Measurements from ENCODE around the gene MADD. TPM values are rescaled to one million over a fixed set of nuclear protein-coding genes. Genes with fewer than 3 reads are reported as not detected.

The MADD gene
- total and polyA plus RNA-seq, 2 donors (not counting 1 experiment from before 2014, with no cell fraction given): 7.0 to 15.4 TPM

- H3K79me2 ChIP-seq (ENCODE audit: control insufficient read depth, insufficient read depth, low read length): no peaks in the 10 kb centered on the region
- H3K4me2 ChIP-seq (ENCODE audit: extremely low read depth, insufficient read depth, low read length): peak overlapping the region; percentile 3
- H2AFZ ChIP-seq (ENCODE audit: low read length): peak overlapping the region; percentile 66
- no peaks in the 10 kb centered on the region for H3K9me3 ChIP-seq (ENCODE audit: control insufficient read depth, insufficient read depth, low read depth, low read length)
- no peaks in the 10 kb centered on the region for H3K27me3 ChIP-seq (ENCODE audit: control insufficient read depth, insufficient read depth, low read length)
- no peak overlapping the region for H3K9ac ChIP-seq (ENCODE audit: insufficient read depth, low read length)
- H3K4me3 ChIP-seq (replicated peaks in 1 of 4; ENCODE audit: control extremely low read depth in 1 of 4, insufficient read depth in 1 of 4, low read depth in 3 of 4, low read length in 4 of 4): no peak overlapping the region
- H3K36me3 ChIP-seq (ENCODE audit: control insufficient read depth, insufficient read depth, low read length): peaks cover 17% of the 10 kb centered on the region
- peak overlapping the region; percentile 36 for H3K27ac ChIP-seq (ENCODE audit: insufficient read depth, low read length)
- H4K20me1 ChIP-seq (ENCODE audit: control insufficient read depth, extremely low read depth, insufficient read depth, low read length): no peaks in the 10 kb centered on the region
- H3K4me1 ChIP-seq (ENCODE audit: control insufficient read depth, extremely low read depth, insufficient read depth, low read length): peaks cover 9% of the 10 kb centered on the region
- TF ChIP-seq EZH2 (IDR thresholded peaks at IDR 0.05; ENCODE audit: low read length, missing control alignments) (no peak), CTCF (conservative IDR thresholded peaks at IDR 0.05 in 1 of 2, IDR thresholded peaks at IDR 0.05 in 1 of 2; ENCODE audit: low read depth in 1 of 2, low read length in 2 of 2) (peak; percentile 49 to 68)
- peak; percentile 73 to 77 for DNase-seq (ENCODE audit: low read depth in 2 of 2)
Measured at GRCh38 chr11:47233989-47234668, 35.8 kb upstream of the MADD start.

GRCh38 chr11:47234669-47235100 lies 35.2 kb upstream of the MADD start:
- H3K4me2 ChIP-seq (ENCODE audit: extremely low read depth, insufficient read depth, low read length): peak overlapping the region; percentile 3
- peaks cover 18% of the 10 kb centered on the region for H3K36me3 ChIP-seq (ENCODE audit: control insufficient read depth, insufficient read depth, low read length)
- H4K20me1 ChIP-seq (ENCODE audit: control insufficient read depth, extremely low read depth, insufficient read depth, low read length): no peaks in the 10 kb centered on the region
- H3K27ac ChIP-seq (ENCODE audit: insufficient read depth, low read length): peak overlapping the region; percentile 36
- H2AFZ ChIP-seq (ENCODE audit: low read length): peak overlapping the region; percentile 66
- DNase-seq (ENCODE audit: low read depth in 2 of 2): peak in 1 of 2 donors; percentile 34
- H3K4me3 ChIP-seq (replicated peaks in 1 of 4; ENCODE audit: control extremely low read depth in 1 of 4, insufficient read depth in 1 of 4, low read depth in 3 of 4, low read length in 4 of 4): no peak overlapping the region
- H3K9me3 ChIP-seq (ENCODE audit: control insufficient read depth, insufficient read depth, low read depth, low read length): no peaks in the 10 kb centered on the region
- no peaks in the 10 kb centered on the region for H3K79me2 ChIP-seq (ENCODE audit: control insufficient read depth, insufficient read depth, low read length)
- peaks cover 9% of the 10 kb centered on the region for H3K4me1 ChIP-seq (ENCODE audit: control insufficient read depth, extremely low read depth, insufficient read depth, low read length)
- TF ChIP-seq EZH2 (IDR thresholded peaks at IDR 0.05; ENCODE audit: low read length, missing control alignments) (no peak), CTCF (conservative IDR thresholded peaks at IDR 0.05 in 1 of 2, IDR thresholded peaks at IDR 0.05 in 1 of 2; ENCODE audit: low read depth in 1 of 2, low read length in 2 of 2) (no peak)
- H3K9ac ChIP-seq (ENCODE audit: insufficient read depth, low read length): no peak overlapping the region
- no peaks in the 10 kb centered on the region for H3K27me3 ChIP-seq (ENCODE audit: control insufficient read depth, insufficient read depth, low read length)

- Histone ChIP-seq H3K4me2 (ENCODE audit: extremely low read depth, insufficient read depth, low read length) (peak overlapping the region; percentile 3), H3K79me2 (ENCODE audit: control insufficient read depth, insufficient read depth, low read length) (no peaks in the 10 kb centered on the region), H3K9ac (ENCODE audit: insufficient read depth, low read length) (no peak overlapping the region)
Measured at GRCh38 chr11:47235163-47235562, 34.8 kb upstream of the MADD start.

More at GRCh38 chr11:47235163-47235562, 34.8 kb upstream of the MADD start:
- Histone ChIP-seq H3K27me3 (ENCODE audit: control insufficient read depth, insufficient read depth, low read length) (no peaks in the 10 kb centered on the region), H3K9me3 (ENCODE audit: control insufficient read depth, insufficient read depth, low read depth, low read length) (no peaks in the 10 kb centered on the region), H3K4me3 (replicated peaks in 1 of 4; ENCODE audit: control extremely low read depth in 1 of 4, insufficient read depth in 1 of 4, low read depth in 3 of 4, low read length in 4 of 4) (no peak overlapping the region), H4K20me1 (ENCODE audit: control insufficient read depth, extremely low read depth, insufficient read depth, low read length) (no peaks in the 10 kb centered on the region), H2AFZ (ENCODE audit: low read length) (no peak overlapping the region), H3K36me3 (ENCODE audit: control insufficient read depth, insufficient read depth, low read length) (peaks cover 23% of the 10 kb centered on the region), H3K27ac (ENCODE audit: insufficient read depth, low read length) (peak overlapping the region; percentile 36), H3K4me1 (ENCODE audit: control insufficient read depth, extremely low read depth, insufficient read depth, low read length) (peaks cover 9% of the 10 kb centered on the region)
- DNase-seq (ENCODE audit: low read depth in 2 of 2): no peak
- TF ChIP-seq EZH2 (IDR thresholded peaks at IDR 0.05; ENCODE audit: low read length, missing control alignments) (no peak), CTCF (conservative IDR thresholded peaks at IDR 0.05 in 1 of 2, IDR thresholded peaks at IDR 0.05 in 1 of 2; ENCODE audit: low read depth in 1 of 2, low read length in 2 of 2) (no peak)
